ENCODE measurements around the gene SASH1.
"Not testable (repeated sequence)": the region's sequence is repeated elsewhere in the genome, so short reads cannot be mapped to it uniquely, and the experiment has no call there.

The SASH1 gene

GRCh38 chr6:148329596-148330381 is 12.8 kb upstream of the SASH1 start:
- no peak for DNase-seq (ENCODE audit: low spot score)

GRCh38 chr6:148332088-148332487 is 10.6 kb upstream of the SASH1 start:
- DNase-seq (ENCODE audit: low spot score), result no peak

DNA sequence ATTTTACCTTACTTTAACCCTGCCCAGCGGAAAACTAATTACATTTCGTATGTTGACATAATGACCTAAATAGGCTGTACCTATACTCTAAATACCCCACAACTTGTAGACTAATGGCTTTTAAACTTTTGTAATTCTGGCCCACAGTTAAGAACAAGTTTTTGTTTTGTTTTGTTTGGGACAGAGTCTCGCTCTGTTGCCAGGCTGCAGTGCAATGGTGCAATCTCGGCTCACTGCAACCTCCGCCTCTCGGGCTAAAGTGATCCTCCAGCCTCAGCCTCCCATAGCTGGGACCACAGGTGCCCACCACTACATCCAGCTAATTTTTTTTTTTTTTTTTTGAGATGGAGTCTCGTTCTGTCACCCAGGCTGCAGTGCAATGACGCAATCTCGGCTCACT is 5.7 kb upstream of the SASH1 start:
- no peak for DNase-seq (ENCODE audit: low spot score)

DNA sequence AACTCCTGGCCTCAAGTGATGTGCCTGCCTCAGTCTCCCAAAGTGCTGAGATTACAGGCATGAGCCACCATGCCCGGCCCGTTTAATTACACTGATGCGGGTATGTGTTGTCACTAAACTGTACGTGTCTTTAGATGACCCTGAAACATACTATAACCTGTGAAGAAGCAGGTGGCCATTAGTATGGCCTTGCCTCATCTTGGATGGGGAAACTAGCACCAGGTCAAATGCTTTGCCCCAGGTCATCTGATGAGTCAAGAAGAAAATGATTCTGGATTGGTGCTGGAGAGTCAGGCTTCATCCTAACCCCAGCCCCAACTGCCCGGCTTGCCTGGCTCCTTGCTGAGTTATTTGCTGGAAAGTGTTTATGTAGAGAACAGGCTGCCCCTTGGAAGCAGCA is 2.9 kb upstream of the SASH1 start:
- no peak for DNase-seq (ENCODE audit: low spot score)

DNA sequence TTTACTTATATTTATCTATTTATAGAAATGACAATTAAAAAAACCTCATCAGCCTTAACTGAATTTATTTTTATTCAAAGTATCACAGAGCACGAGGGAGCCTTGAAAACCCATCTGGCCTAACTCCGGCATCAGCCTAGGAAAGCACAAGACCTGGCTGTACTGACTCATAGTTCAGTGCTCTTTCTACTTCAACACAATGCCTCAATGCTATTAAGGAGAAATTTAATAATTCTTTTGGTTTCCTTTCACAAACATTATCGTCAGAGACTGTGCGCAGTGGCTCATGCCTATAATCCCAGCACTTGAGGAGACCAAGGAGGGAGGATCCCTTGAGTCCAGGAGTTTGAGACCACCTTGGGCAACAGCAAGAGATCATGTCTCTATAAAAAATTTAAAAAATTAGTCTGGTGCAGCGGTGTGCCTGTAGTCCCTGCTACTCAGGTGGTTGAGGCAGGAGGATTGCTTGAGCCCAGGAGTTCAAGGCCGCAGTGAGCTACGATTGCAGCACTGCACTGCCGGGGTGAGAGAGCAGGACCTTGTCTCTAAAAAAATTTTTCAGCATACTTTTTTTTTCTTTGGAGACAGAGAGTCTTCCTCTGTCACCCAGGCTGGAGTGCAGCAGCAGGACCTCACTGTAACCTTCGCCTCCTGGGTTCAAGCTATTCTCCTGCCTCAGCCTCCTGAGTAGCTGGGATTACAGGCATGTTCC is 1.9 kb upstream of the SASH1 start:
- no peak for DNase-seq (ENCODE audit: low spot score)

- no peak for DNase-seq (ENCODE audit: low spot score)
Observed at GRCh38 chr6:148342100-148342349, 613 bp upstream of the SASH1 start.

GRCh38 chr6:148343047-148343782 is 577 bp downstream of the SASH1 start:
- no peak for DNase-seq (ENCODE audit: low spot score)

DNA sequence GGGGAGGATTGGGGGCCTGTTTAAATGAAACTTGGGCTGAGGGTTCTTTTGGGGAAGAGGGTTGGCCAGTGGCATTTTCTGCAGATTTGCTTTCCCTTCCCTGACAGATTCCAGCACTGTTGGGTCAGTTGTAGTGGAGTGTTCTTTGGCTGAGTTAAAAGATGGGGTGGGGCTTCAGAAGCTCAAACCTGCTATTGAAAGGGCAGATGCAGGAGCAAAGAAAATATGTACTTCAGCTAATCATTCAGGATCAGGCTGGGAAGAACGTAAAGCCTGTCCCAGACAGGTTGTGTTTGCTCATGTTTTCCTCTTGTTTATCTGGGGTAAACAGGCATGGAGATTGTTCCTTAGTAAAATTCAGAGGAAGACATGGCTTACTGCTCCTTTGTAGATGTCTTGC is 2.5 kb downstream of the SASH1 start:
- DNase-seq (ENCODE audit: low spot score), result no peak

DNA sequence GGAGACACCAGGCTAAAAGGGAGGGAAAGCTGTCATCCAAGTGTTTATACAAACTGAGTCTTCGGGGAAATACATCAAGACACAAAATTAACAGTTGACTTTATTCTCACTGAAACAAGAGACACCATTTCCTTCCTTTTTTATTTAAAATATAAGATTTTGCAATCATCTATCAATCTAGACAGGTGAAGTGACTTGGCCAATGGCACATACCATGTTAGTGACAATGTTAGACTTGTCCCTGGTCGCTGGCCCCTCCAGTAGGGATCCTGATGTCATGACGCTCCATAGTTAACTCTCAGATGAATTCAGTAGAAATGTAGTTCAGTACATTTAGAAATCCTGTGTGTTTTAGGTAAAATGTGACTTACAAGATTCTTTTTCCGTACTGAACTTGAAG is 2.9 kb downstream of the SASH1 start:
- DNase-seq (ENCODE audit: low spot score), result no peak

DNA sequence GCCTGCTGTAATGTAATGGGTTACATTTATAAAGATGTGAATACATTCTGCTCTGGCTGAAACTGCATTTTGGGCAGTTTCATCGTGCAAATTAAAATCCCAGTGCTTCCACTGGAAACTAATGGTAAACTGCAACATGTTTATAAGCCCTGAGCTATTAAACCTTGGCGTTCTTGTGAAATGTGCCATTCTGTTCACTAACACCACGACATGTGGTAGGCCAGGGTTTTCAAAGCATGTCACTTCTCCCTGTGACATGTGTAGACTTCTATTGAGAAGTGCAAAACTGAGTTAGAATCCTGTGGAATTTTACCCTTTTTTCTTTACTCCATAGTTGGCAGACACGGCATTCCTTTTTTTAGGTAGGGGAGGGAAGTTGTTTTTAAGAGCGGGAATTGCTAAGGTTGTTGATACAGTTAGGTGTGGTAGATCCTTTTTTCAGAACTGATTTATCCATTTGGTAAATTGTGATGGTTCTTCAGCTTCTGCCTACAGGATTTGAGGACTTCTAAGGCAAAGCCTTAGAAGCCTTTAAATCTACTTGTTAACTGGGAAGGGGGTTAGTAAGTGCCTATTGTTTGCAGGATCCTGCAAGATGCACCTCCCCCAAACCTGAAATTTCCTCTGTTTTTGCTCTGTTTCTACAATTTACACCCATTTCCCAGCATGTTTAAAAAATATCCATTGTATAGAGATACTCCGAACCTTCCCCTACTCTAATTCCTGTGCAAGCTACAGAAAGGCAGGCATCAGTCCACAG is 4.2 kb downstream of the SASH1 start:
- DNase-seq (ENCODE audit: low spot score), result no peak

GRCh38 chr6:148347441-148348054 is 4.9 kb downstream of the SASH1 start:
- DNase-seq (ENCODE audit: low spot score), result no peak

GRCh38 chr6:148348335-148348734 is 5.7 kb downstream of the SASH1 start:
- DNase-seq (ENCODE audit: low spot score), result no peak

DNA sequence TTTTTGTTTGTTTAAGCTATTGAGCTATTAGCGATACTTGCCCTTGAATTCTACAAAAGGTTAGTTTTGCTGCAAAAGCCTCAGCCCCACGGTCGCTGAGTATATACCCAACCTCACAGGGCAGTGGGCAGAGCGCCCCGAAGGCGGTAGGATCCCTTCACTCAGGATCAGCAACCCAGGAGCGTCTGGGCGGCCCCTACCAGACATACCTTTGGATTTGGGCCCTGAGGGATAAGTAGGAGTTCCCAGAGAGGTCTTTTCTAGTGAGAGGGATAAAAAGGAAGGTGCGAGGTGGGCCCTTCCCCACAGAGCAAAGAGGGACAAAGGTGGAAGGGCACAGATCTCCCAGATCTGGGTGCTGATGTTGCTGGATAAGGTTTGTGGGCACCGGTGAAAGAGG is 6.1 kb downstream of the SASH1 start:
- DNase-seq (ENCODE audit: low spot score), result no peak

DNA sequence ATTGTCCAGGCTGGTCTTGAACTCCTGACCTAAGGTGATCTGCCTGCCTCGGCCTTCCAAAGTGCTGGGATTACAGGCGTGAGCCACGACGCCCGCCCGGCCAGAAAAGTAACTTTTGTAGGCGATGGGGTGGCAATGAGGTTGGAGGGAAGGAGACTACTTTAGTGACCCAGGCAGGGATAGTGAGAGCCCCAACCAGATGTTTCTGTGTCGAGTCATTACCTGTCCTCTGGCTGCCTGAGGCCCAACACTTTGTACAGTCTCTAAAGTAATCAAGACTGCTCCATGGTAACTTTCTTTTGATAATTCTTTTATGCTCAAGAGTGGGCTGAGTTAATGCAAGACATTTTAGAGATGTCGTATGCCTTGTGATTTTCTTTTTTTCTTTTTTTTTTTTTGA is 6.8 kb downstream of the SASH1 start:
- no peak for DNase-seq (ENCODE audit: low spot score)

DNA sequence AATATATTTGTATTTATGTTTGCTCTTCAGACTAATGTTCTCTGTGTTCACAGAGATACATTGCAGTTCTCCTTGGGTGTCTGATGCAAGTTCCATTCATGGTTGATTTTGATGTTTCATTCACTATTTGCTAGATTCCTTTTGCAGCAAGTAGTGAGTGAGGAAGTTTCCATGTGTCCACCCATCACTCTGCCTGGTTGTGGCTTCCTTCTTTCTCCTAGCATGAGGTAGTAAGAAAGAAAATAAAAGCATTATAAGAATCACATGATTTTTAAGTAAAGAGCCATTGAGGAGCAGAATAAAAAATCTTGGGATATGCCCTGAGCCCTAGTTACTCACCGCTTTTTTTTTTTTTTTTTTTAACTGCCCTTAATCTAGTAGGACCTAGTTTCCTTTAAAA is 8.7 kb downstream of the SASH1 start:
- DNase-seq (ENCODE audit: low spot score), result no peak

DNA sequence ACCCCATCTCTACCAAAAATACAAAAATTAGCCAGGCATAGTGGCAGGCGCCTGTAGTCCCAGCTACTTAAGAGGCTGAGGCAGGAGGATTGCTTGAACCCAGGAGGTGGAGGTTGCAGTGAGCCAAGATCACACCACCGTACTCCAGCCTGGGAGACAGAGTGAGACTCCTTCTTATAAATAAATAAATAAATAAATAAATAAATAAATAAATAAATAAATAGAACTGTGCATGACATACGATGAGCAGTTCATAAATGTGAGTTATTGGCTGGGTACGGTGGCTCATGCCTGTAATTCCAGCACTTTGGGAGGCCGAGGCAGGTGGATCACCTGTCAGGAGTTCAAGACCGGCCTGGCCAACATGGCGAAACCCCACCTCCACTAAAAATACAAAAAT is 9.8 kb downstream of the SASH1 start:
- DNase-seq (ENCODE audit: low spot score), result not testable (repeated sequence)

- no peak for DNase-seq (ENCODE audit: low spot score)
Observed at GRCh38 chr6:148358196-148358785, 15.7 kb downstream of the SASH1 start.

- no peak for DNase-seq (ENCODE audit: low spot score)
Observed at GRCh38 chr6:148359228-148359627, 16.6 kb downstream of the SASH1 start.

DNA sequence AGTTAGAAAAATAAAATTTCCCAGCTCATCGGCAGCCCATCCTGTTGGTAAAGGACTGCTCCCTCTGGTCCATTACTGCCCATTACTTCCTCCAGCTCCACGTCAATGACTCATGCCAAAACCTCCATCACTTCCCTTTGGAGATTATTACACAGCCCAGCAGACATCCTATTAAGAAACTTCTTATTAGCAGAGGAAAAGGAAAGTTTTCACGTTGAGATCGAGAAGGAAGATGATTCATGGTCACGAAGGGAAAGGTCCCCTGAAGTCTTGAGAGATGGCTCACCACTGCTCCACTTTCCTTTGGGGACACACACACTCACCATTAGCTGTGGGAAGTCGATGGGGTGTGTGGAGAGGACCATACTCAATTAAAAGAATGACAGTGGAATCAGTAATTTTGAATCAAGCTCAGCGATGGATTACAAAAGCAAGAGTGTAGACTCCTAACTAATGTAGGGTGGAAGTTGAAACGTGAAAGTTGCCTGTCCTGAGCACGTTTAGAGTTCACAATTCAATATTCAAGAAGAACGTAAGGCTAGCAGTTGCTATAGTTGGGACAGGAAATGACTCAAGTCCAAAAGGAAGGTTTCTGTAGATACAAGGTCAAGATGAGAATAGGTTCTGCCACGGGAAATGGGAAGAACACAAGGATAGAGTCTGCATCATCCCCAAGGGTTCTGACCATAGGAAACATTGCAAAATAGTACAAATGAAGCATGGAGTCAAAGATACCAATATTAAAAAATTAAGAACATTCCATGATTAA is 21.6 kb downstream of the SASH1 start:
- DNase-seq (ENCODE audit: low spot score), result no peak

GRCh38 chr6:148365041-148365440 is 22.4 kb downstream of the SASH1 start:
- no peak for DNase-seq (ENCODE audit: low spot score)

DNA sequence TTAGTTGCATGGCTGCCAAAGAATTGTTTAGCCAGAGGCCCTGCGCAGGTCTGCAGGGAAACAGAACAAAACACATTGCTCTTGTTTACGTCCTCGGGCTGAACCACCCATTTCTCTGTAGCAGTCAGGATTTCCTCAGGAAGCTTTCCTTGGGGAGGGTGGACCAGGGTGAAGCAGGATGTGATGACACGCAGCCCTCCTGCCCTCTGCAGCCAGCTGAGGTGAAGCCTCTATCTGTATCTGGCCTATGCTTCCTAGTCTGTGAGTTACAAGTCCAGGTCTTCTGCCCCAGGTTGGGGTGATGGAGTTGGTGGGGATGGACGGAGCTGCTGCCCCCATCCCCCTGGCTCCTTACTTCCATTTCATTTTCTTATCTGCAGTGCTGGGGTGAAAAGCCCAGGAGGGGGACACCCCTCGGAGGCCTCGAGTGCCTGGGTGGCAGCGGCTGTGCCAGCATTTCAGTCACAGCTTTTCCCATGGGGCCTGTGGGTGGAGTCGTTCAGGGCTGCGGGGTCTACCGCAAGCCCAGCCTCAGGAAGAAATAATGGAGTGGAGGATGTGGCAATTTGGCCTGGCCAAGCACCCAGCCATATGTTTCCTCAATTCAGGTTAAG is 24.9 kb downstream of the SASH1 start:
- peak; percentile 40 for DNase-seq (ENCODE audit: low spot score)
